Breast epithelium (tissue), 3 donors: ENCODE measurements around the gene PARP16.

Experiments used
- POLR2AphosphoS5 ChIP-seq, 3 donors: sonication (generic); formaldehyde crosslinking; IDR thresholded peaks; one replicate each; pipeline ENCODE4 v1.6.1; 2017; ENCODE audit warnings: antibody characterized with exemption in 3 of 3
- TF ChIP-seq, protein P1 (sequence below), 3 donors: fragments of 450-650 bp; IDR thresholded peaks; one replicate each; pipeline ENCODE4 v1.5.1; 2016 to 2017; ENCODE audit warnings: antibody characterized with exemption in 3 of 3, mild to moderate bottlenecking in 3 of 3, moderate library complexity in 3 of 3

DNA sequence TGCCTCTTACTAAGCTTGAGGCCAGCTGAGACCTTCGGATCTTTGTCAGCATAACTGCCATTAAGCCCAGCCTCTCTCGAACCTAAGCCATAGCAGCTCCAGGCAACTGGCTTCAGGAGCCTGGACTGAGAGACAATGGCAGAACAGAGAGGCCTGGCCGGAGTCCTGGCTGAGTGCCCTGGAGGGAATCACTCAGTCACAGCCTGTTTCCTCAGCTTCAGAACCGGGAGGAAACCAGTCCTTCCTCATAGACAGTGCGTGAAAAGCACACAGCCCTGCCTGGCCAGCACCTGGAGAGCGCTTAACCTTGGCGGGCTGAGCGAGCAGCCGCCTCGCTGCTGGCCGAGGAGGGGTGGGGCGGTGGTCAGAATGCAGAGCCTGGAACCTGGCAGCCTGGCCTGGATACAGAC, 39.4 kb upstream of the PARP16 start:
- TF ChIP-seq, protein P1, sequence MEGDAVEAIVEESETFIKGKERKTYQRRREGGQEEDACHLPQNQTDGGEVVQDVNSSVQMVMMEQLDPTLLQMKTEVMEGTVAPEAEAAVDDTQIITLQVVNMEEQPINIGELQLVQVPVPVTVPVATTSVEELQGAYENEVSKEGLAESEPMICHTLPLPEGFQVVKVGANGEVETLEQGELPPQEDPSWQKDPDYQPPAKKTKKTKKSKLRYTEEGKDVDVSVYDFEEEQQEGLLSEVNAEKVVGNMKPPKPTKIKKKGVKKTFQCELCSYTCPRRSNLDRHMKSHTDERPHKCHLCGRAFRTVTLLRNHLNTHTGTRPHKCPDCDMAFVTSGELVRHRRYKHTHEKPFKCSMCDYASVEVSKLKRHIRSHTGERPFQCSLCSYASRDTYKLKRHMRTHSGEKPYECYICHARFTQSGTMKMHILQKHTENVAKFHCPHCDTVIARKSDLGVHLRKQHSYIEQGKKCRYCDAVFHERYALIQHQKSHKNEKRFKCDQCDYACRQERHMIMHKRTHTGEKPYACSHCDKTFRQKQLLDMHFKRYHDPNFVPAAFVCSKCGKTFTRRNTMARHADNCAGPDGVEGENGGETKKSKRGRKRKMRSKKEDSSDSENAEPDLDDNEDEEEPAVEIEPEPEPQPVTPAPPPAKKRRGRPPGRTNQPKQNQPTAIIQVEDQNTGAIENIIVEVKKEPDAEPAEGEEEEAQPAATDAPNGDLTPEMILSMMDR (IDR thresholded peaks at IDR 0.05), result no peak
- TF ChIP-seq POLR2AphosphoS5 (IDR thresholded peaks at IDR 0.05), result no peak
